ENCODE measurements around the gene SKA3. TPM values are rescaled to one million over a fixed set of nuclear protein-coding genes. Genes with fewer than 3 reads are reported as not detected.

SKA3 gene
- total RNA-seq, 1 experiment from 2014 or later: 109 TPM

GRCh38 chr13:21121616-21122015 lies 54.7 kb downstream of the SKA3 start:
- no peak for DNase-seq (ENCODE audit: low spot score)
- Histone ChIP-seq H3K9me3 (ENCODE audit: low read depth, low read length, poor library complexity, severe bottlenecking) (no peaks in the 10 kb centered on the region), H3K27ac (ENCODE audit: low read depth, low read length, poor library complexity, severe bottlenecking) (no peak overlapping the region), H3K36me3 (ENCODE audit: insufficient read depth, low read length, poor library complexity, severe bottlenecking) (no peaks in the 10 kb centered on the region), H3K27me3 (replicated peaks; ENCODE audit: insufficient read depth, low read depth, low read length, poor library complexity) (no peaks in the 10 kb centered on the region), H3K4me1 (ENCODE audit: insufficient read depth, low read length, poor library complexity, severe bottlenecking) (no peaks in the 10 kb centered on the region), H3K4me3 (ENCODE audit: low read depth, low read length, poor library complexity, severe bottlenecking) (no peak overlapping the region)
- no TSS peak for BruUV-seq (replicated peaks)
- TF ChIP-seq EZH2 (IDR thresholded peaks at IDR 0.05; ENCODE audit: borderline replicate concordance, low read depth, low read length, poor library complexity, severe bottlenecking) (no peak), CTCF (conservative IDR thresholded peaks at IDR 0.05; ENCODE audit: low read depth, low read length) (no peak)
- ChIA-PET POLR2A (ENCODE audit: low non-redundant PET) (no interaction called here), CTCF (no interaction called here)
- intact Hi-C loops (cut with micrococcal nuclease; ENCODE audit: unreplicated experiment): no loop called here

GRCh38 chr13:21120191-21120590 lies 56.2 kb downstream of the SKA3 start:
- DNase-seq (ENCODE audit: low spot score): no peak
- POLR2A ChIA-PET (ENCODE audit: low non-redundant PET): no interaction called here
- no peak overlapping the region for H3K27ac ChIP-seq (ENCODE audit: low read depth, low read length, poor library complexity, severe bottlenecking)
- CTCF ChIA-PET: no interaction called here
- no peaks in the 10 kb centered on the region for H3K27me3 ChIP-seq (replicated peaks; ENCODE audit: insufficient read depth, low read depth, low read length, poor library complexity)
- no peaks in the 10 kb centered on the region for H3K36me3 ChIP-seq (ENCODE audit: insufficient read depth, low read length, poor library complexity, severe bottlenecking)
- no peaks in the 10 kb centered on the region for H3K9me3 ChIP-seq (ENCODE audit: low read depth, low read length, poor library complexity, severe bottlenecking)
- H3K4me3 ChIP-seq (ENCODE audit: low read depth, low read length, poor library complexity, severe bottlenecking): no peak overlapping the region
- BruUV-seq (replicated peaks): no TSS peak
- TF ChIP-seq CTCF (conservative IDR thresholded peaks at IDR 0.05; ENCODE audit: low read depth, low read length): no peak
- no peak for TF ChIP-seq EZH2 (IDR thresholded peaks at IDR 0.05; ENCODE audit: borderline replicate concordance, low read depth, low read length, poor library complexity, severe bottlenecking)
- H3K4me1 ChIP-seq (ENCODE audit: insufficient read depth, low read length, poor library complexity, severe bottlenecking): no peaks in the 10 kb centered on the region
- intact Hi-C loops (cut with micrococcal nuclease; ENCODE audit: unreplicated experiment): no loop called here

GRCh38 chr13:21119526-21119925 lies 56.8 kb downstream of the SKA3 start:
- Histone ChIP-seq H3K36me3 (ENCODE audit: insufficient read depth, low read length, poor library complexity, severe bottlenecking) (no peaks in the 10 kb centered on the region), H3K4me3 (ENCODE audit: low read depth, low read length, poor library complexity, severe bottlenecking) (no peak overlapping the region), H3K27ac (ENCODE audit: low read depth, low read length, poor library complexity, severe bottlenecking) (no peak overlapping the region), H3K4me1 (ENCODE audit: insufficient read depth, low read length, poor library complexity, severe bottlenecking) (no peaks in the 10 kb centered on the region), H3K9me3 (ENCODE audit: low read depth, low read length, poor library complexity, severe bottlenecking) (no peaks in the 10 kb centered on the region), H3K27me3 (replicated peaks; ENCODE audit: insufficient read depth, low read depth, low read length, poor library complexity) (no peaks in the 10 kb centered on the region)
- DNase-seq (ENCODE audit: low spot score): no peak
- CTCF ChIA-PET: no interaction called here
- no TSS peak for BruUV-seq (replicated peaks)
- POLR2A ChIA-PET (ENCODE audit: low non-redundant PET): no interaction called here
- intact Hi-C loops (cut with micrococcal nuclease; ENCODE audit: unreplicated experiment): no loop called here
- no peak for TF ChIP-seq EZH2 (IDR thresholded peaks at IDR 0.05; ENCODE audit: borderline replicate concordance, low read depth, low read length, poor library complexity, severe bottlenecking)
- no peak for TF ChIP-seq CTCF (conservative IDR thresholded peaks at IDR 0.05; ENCODE audit: low read depth, low read length)
